ENCODE data around the gene CAMTA1. TPM values are rescaled to one million over a fixed set of nuclear protein-coding genes. Genes with fewer than 3 reads are reported as not detected.

Gene CAMTA1
- total RNA-seq, 2 experiments from 2014 or later, result 43.9 to 73.3 TPM

- ChIA-PET CTCF (ENCODE audit: unreplicated experiment) (interaction anchor here (0.6 kb wide), 1 partner anchor 747 kb away, joined by 3 read pairs; no protein-coding TSS in a partner anchor), POLR2A (interaction anchor here (0.6 kb wide), 1 partner anchor 489 kb away, joined by 3 read pairs; no protein-coding TSS in a partner anchor)
- H3K27ac ChIP-seq (ENCODE audit: low read depth, low read length, poor library complexity, severe bottlenecking), result no peak overlapping the region
- H3K4me1 ChIP-seq (ENCODE audit: insufficient read depth, low read length, poor library complexity, severe bottlenecking), result no peaks in the 10 kb centered on the region
- TF ChIP-seq CTCF (conservative IDR thresholded peaks at IDR 0.05; ENCODE audit: low read length) (no peak), EZH2phosphoT487 (IDR thresholded peaks at IDR 0.05; ENCODE audit: borderline replicate concordance, low read depth, low read length) (no peak)
- H4K20me1 ChIP-seq (ENCODE audit: insufficient read depth, low read length), result no peaks in the 10 kb centered on the region
- intact Hi-C loops (cut with micrococcal nuclease; ENCODE audit: unreplicated experiment), result no loop called here
- H2AFZ ChIP-seq (ENCODE audit: low read length), result no peak overlapping the region
- no peak overlapping the region for H3K4me2 ChIP-seq (ENCODE audit: low read length)
- H3K36me3 ChIP-seq (ENCODE audit: insufficient read depth, low read length), result no peaks in the 10 kb centered on the region
- no peak overlapping the region for H3K4me3 ChIP-seq (ENCODE audit: low read depth, low read length, poor library complexity, severe bottlenecking)
- no peaks in the 10 kb centered on the region for H3K9me3 ChIP-seq (ENCODE audit: low read length)
- DNase-seq (ENCODE audit: low spot score), result no peak
- H3K9me2 ChIP-seq (ENCODE audit: insufficient read depth, low read length), result no peaks in the 10 kb centered on the region
- H3K79me2 ChIP-seq (ENCODE audit: insufficient read depth, low read depth, low read length), result no peaks in the 10 kb centered on the region
- BruUV-seq (replicated peaks), result no TSS peak
These were observed 723.0 kb downstream of the CAMTA1 start for GRCh38 chr1:7508052-7508933.

- H2AFZ ChIP-seq (ENCODE audit: low read length), result no peak overlapping the region
- no peaks in the 10 kb centered on the region for H3K36me3 ChIP-seq (ENCODE audit: insufficient read depth, low read length)
- CTCF ChIA-PET (ENCODE audit: unreplicated experiment), result interaction anchor here (0.6 kb wide), 1 partner anchor 748 kb away, joined by 3 read pairs; no protein-coding TSS in a partner anchor
- DNase-seq (ENCODE audit: low spot score), result no peak
- no TSS peak for BruUV-seq (replicated peaks)
- no peak overlapping the region for H3K4me2 ChIP-seq (ENCODE audit: low read length)
- H3K4me3 ChIP-seq (ENCODE audit: low read depth, low read length, poor library complexity, severe bottlenecking), result no peak overlapping the region
- intact Hi-C loops (cut with micrococcal nuclease; ENCODE audit: unreplicated experiment), result no loop called here
- POLR2A ChIA-PET, result no interaction called here
- H3K9me3 ChIP-seq (ENCODE audit: low read length), result no peaks in the 10 kb centered on the region
- H3K27ac ChIP-seq (ENCODE audit: low read depth, low read length, poor library complexity, severe bottlenecking), result no peak overlapping the region
- no peaks in the 10 kb centered on the region for H3K9me2 ChIP-seq (ENCODE audit: insufficient read depth, low read length)
- TF ChIP-seq CTCF (conservative IDR thresholded peaks at IDR 0.05; ENCODE audit: low read length) (no peak), EZH2phosphoT487 (IDR thresholded peaks at IDR 0.05; ENCODE audit: borderline replicate concordance, low read depth, low read length) (no peak)
- no peaks in the 10 kb centered on the region for H4K20me1 ChIP-seq (ENCODE audit: insufficient read depth, low read length)
- no peaks in the 10 kb centered on the region for H3K4me1 ChIP-seq (ENCODE audit: insufficient read depth, low read length, poor library complexity, severe bottlenecking)
- H3K79me2 ChIP-seq (ENCODE audit: insufficient read depth, low read depth, low read length), result no peaks in the 10 kb centered on the region
These were observed 723.8 kb downstream of the CAMTA1 start for GRCh38 chr1:7508934-7509519.

- no peaks in the 10 kb centered on the region for H3K9me3 ChIP-seq (ENCODE audit: low read length)
- H3K4me2 ChIP-seq (ENCODE audit: low read length), result no peak overlapping the region
- H3K36me3 ChIP-seq (ENCODE audit: insufficient read depth, low read length), result no peaks in the 10 kb centered on the region
- no TSS peak for BruUV-seq (replicated peaks)
- ChIA-PET CTCF (ENCODE audit: unreplicated experiment) (no interaction called here), POLR2A (no interaction called here)
- H3K4me1 ChIP-seq (ENCODE audit: insufficient read depth, low read length, poor library complexity, severe bottlenecking), result no peaks in the 10 kb centered on the region
- DNase-seq (ENCODE audit: low spot score), result no peak
- TF ChIP-seq EZH2phosphoT487 (IDR thresholded peaks at IDR 0.05; ENCODE audit: borderline replicate concordance, low read depth, low read length), result no peak
- no peak for TF ChIP-seq CTCF (conservative IDR thresholded peaks at IDR 0.05; ENCODE audit: low read length)
- H4K20me1 ChIP-seq (ENCODE audit: insufficient read depth, low read length), result no peaks in the 10 kb centered on the region
- no peak overlapping the region for H3K27ac ChIP-seq (ENCODE audit: low read depth, low read length, poor library complexity, severe bottlenecking)
- H3K4me3 ChIP-seq (ENCODE audit: low read depth, low read length, poor library complexity, severe bottlenecking), result no peak overlapping the region
- intact Hi-C loops (cut with micrococcal nuclease; ENCODE audit: unreplicated experiment), result no loop called here
- H3K79me2 ChIP-seq (ENCODE audit: insufficient read depth, low read depth, low read length), result no peaks in the 10 kb centered on the region
- no peaks in the 10 kb centered on the region for H3K9me2 ChIP-seq (ENCODE audit: insufficient read depth, low read length)
- no peak overlapping the region for H2AFZ ChIP-seq (ENCODE audit: low read length)
These were observed 724.3 kb downstream of the CAMTA1 start for GRCh38 chr1:7509598-7509997.
